Breast epithelium (tissue), 4 donors: Measurements from ENCODE around the gene SLC6A17. TPM values are rescaled to one million over a fixed set of nuclear protein-coding genes. Genes with fewer than 3 reads are reported as not detected.

Source experiments
- DNase-seq, 2 donors: peaks; one replicate each; pipeline ENCODE4 v3.0.0-alpha.2; 2019; ENCODE audit warnings: low spot score in 2 of 2
- H3K27ac ChIP-seq, 2 donors: fragments of 200-600 bp; sonication (generic) in 1 of 2; one replicate each; pipeline ENCODE4 v1.5.1; 2016 to 2019; ENCODE audit warnings: mild to moderate bottlenecking in 1 of 2
- H3K27me3 ChIP-seq, 2 donors: fragments of 200-600 bp; sonication (generic) in 1 of 2; one replicate each; pipeline versions ENCODE4 v1.5.1 to v1.6.0; 2017 to 2019; ENCODE audit warnings: control low read depth in 1 of 2, mild to moderate bottlenecking in 1 of 2
- H3K36me3 ChIP-seq: fragments of 200-600 bp; one replicate; pipeline ENCODE4 v1.5.1; 2019
- H3K4me1 ChIP-seq, 2 donors: fragments of 200-600 bp; sonication (generic); one replicate each; pipeline ENCODE4 v1.5.1; 2016 to 2019; ENCODE audit warnings: control low read depth in 1 of 2
- H3K4me3 ChIP-seq, 3 donors: fragments of 200-600 bp; sonication (generic); 1 replicate in 2 of 3; 2 replicates in 1 of 3; pipeline ENCODE4 v1.5.1; 2016 to 2019; ENCODE audit warnings: mild to moderate bottlenecking in 3 of 3, moderate library complexity in 2 of 3
- H3K9me3 ChIP-seq, 2 donors: fragments of 200-600 bp; sonication (generic) in 1 of 2; one replicate each; pipeline ENCODE4 v1.5.1; 2016 to 2019; ENCODE audit warnings: control low read depth in 1 of 2
- POLR2A ChIP-seq: fragments of 450-650 bp; IDR thresholded peaks from one replicate; pipeline ENCODE4 v1.6.1; 2016; ENCODE audit warnings: antibody characterized with exemption, mild to moderate bottlenecking, moderate library complexity
- POLR2AphosphoS5 ChIP-seq, 3 donors: sonication (generic); formaldehyde crosslinking; IDR thresholded peaks; one replicate each; pipeline ENCODE4 v1.6.1; 2017; ENCODE audit warnings: antibody characterized with exemption in 3 of 3
- intact Hi-C: fragments of 100-400 bp; cut with DNase I; formaldehyde crosslinking; loops from one replicate; pipeline ENCODE4 v1.15.1; 2023; ENCODE audit warnings: low total_unique reads
- total RNA-seq, 3 donors: library from RNA; depleted of rRNA; stranded (reverse); fragments of >200 nt; gene quantifications; one replicate each; pipeline ENCODE4 v1.1.0, GENCODE V29; 2016
- TF ChIP-seq, protein P1 (sequence below), 3 donors: fragments of 450-650 bp; IDR thresholded peaks; one replicate each; pipeline ENCODE4 v1.5.1; 2016 to 2017; ENCODE audit warnings: antibody characterized with exemption in 3 of 3, mild to moderate bottlenecking in 3 of 3, moderate library complexity in 3 of 3

The SLC6A17 gene
- total RNA-seq, 3 donors from 2014 or later: under 0.01 to 0.29 (median under 0.01) TPM

DNA sequence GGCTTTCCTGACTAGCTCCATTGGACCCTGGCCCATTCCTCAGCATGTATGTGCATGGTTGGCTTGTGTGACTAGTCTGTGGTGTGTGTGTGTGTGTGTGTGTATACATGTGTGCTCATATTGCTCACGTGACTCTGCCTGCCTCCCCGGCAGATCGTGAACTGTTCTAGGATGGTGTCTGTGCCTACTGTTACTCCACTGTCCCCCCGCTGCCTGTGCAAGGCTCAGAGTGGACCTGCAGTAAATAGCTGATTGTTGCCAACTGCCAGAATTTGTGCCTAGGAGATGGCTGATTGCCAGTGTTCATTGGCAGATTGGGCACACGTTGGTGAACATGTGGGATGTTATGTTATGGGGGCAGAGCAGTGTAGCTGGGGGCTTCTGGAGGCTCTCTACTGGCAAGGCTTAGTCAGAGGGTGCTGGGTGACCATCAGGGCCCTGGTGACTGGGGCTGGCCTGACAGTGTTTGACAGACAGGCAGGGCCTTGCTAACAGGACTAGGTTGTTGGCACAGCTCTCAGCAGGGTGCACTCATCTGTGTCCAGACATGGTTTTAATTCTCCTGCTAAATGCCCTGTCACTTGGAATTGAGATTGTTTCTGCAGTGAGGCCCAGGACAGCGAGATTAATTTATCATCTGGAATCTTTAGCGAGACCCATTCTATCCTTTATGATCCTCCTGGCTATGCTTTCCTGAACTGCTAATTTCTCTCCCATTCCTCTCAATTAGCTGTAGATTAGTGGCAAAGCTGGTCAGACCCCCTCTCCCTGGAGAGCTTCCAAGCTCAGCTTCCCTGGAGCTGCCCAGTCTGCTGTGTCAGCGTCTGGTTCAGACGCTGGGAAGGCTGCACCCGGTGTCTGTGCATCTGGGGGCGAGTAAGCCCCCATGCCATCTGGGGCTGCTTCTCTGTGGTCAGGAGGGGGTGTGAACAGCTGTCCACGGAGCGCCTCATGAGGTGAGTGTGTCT lies 20.8 kb downstream of the SLC6A17 start:
- no peak for DNase-seq
- H3K4me3 ChIP-seq: no peak overlapping the region
- no peaks in the 10 kb centered on the region for H3K27me3 ChIP-seq
- H3K27ac ChIP-seq: no peak overlapping the region
- TF ChIP-seq, protein P1, sequence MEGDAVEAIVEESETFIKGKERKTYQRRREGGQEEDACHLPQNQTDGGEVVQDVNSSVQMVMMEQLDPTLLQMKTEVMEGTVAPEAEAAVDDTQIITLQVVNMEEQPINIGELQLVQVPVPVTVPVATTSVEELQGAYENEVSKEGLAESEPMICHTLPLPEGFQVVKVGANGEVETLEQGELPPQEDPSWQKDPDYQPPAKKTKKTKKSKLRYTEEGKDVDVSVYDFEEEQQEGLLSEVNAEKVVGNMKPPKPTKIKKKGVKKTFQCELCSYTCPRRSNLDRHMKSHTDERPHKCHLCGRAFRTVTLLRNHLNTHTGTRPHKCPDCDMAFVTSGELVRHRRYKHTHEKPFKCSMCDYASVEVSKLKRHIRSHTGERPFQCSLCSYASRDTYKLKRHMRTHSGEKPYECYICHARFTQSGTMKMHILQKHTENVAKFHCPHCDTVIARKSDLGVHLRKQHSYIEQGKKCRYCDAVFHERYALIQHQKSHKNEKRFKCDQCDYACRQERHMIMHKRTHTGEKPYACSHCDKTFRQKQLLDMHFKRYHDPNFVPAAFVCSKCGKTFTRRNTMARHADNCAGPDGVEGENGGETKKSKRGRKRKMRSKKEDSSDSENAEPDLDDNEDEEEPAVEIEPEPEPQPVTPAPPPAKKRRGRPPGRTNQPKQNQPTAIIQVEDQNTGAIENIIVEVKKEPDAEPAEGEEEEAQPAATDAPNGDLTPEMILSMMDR (IDR thresholded peaks at IDR 0.05): no peak
- no peak for TF ChIP-seq POLR2A
- TF ChIP-seq POLR2AphosphoS5 (IDR thresholded peaks at IDR 0.05): no peak
- intact Hi-C loops: no loop called here
- no peaks in the 10 kb centered on the region for H3K36me3 ChIP-seq
- no peaks in the 10 kb centered on the region for H3K4me1 ChIP-seq
- no peaks in the 10 kb centered on the region for H3K9me3 ChIP-seq

DNA sequence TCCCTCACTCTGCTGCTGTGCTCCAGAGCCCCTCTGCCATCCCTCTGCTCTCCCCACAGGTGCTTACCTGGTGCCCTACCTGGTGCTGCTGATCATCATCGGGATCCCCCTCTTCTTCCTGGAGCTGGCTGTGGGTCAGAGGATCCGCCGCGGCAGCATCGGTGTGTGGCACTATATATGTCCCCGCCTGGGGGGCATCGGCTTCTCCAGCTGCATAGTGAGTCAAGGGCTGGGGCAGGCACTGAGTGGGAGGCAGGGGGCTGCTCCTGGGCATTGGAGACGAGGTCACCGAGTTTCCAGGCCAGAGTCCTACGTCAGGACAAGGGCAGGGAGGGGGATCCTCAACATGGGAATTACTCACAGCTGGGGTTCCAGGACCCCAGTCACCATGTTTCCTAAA lies 21.7 kb downstream of the SLC6A17 start:
- no peak for DNase-seq
- H3K27ac ChIP-seq: no peak overlapping the region
- no peaks in the 10 kb centered on the region for H3K4me1 ChIP-seq
- intact Hi-C loops: no loop called here
- TF ChIP-seq, protein P1 (IDR thresholded peaks at IDR 0.05): no peak
- TF ChIP-seq POLR2A: no peak
- TF ChIP-seq POLR2AphosphoS5 (IDR thresholded peaks at IDR 0.05): no peak
- H3K36me3 ChIP-seq: no peaks in the 10 kb centered on the region
- H3K27me3 ChIP-seq: no peaks in the 10 kb centered on the region
- H3K4me3 ChIP-seq: no peak overlapping the region
- H3K9me3 ChIP-seq: no peaks in the 10 kb centered on the region

DNA sequence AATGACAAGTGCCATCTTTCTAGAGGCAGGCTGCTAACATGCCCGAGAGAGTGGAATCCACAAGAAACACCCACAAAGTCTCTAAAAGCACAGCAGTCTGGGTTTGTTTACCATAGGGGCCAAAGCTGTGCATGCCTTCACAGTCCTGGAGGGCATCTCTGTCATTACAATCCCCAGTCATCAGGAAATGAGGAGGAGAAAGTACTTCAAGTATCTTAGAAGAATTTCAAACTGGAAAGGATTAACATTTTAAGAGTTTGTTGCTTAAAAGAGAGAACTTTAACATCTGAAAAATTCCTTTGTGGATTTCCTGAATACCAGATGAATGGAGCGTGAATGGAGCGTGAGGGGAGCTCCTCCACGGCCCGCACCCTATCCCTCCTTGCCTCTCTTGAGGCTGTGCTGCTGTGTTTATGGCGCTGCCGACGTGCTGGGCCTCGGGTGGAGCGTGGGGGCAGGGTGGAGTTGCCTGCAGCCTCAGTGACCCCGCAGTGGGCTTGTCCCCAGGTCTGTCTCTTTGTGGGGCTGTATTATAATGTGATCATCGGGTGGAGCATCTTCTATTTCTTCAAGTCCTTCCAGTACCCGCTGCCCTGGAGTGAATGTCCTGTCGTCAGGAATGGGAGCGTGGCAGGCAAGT lies 23.3 kb downstream of the SLC6A17 start:
- DNase-seq: no peak
- Histone ChIP-seq H3K36me3 (no peaks in the 10 kb centered on the region), H3K27me3 (no peaks in the 10 kb centered on the region), H3K9me3 (no peaks in the 10 kb centered on the region), H3K4me3 (no peak overlapping the region), H3K27ac (no peak overlapping the region), H3K4me1 (no peaks in the 10 kb centered on the region)
- no peak for TF ChIP-seq POLR2AphosphoS5 (IDR thresholded peaks at IDR 0.05)
- TF ChIP-seq, protein P1 (IDR thresholded peaks at IDR 0.05): no peak
- TF ChIP-seq POLR2A: no peak
- intact Hi-C loops: no loop called here

DNA sequence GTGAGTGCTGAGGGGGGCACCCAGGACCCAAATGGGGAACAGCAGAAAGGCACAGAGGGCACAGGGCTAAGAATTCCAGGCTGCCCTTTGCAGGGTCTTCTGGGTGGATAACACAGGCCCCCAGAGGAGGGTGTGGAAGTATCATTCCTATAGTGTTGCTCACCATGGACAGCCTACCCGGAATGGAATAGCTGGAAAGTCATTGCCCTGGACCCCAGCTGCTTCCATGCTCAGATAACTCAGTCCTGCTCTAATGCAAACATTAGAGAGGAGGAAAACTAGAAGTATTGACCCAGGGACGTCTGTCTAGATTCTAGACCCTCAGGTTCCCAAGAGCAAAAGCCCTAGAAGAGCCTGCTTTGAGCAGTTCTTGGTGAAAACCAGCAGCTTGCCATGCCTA lies 24.7 kb downstream of the SLC6A17 start:
- no peak for DNase-seq
- Histone ChIP-seq H3K36me3 (no peaks in the 10 kb centered on the region), H3K4me1 (no peaks in the 10 kb centered on the region), H3K9me3 (no peaks in the 10 kb centered on the region), H3K4me3 (no peak overlapping the region), H3K27me3 (no peaks in the 10 kb centered on the region), H3K27ac (no peak overlapping the region)
- intact Hi-C loops: no loop called here
- TF ChIP-seq, protein P1 (IDR thresholded peaks at IDR 0.05): no peak
- TF ChIP-seq POLR2AphosphoS5 (IDR thresholded peaks at IDR 0.05) (no peak), POLR2A (no peak)
